ENCODE results near the gene CARD11. TPM values are rescaled to one million over a fixed set of nuclear protein-coding genes. Genes with fewer than 3 reads are reported as not detected.

The CARD11 gene
- total RNA-seq, 2 experiments from 2014 or later: 98.3 to 103 TPM

- ChIA-PET POLR2A (interaction anchor here (1.3 kb wide), 1 partner anchor 11 kb away, joined by 5 read pairs; no protein-coding TSS in a partner anchor), CTCF (no interaction called here)
- intact Hi-C loops (cut with micrococcal nuclease): no loop called here
- Mint-ChIP-seq H3K9me3 (peaks cover 1% of the 10 kb centered on the region), H3K4me3 (no peak overlapping the region), H3K27ac (no peak overlapping the region), H3K36me3 (ENCODE audit: low read depth) (peaks cover 45% of the 10 kb centered on the region), H3K27me3 (no peaks in the 10 kb centered on the region), H3K4me1 (ENCODE audit: low read depth) (peaks cover 16% of the 10 kb centered on the region)
- no peak for ATAC-seq
- DNase-seq: no peak
- no peak for TF ChIP-seq CTCF (IDR thresholded peaks at IDR 0.05)
These were observed 138.6 kb downstream of the CARD11 start for GRCh38 chr7:2905027-2905426.

GRCh38 chr7:2904202-2904601 lies 139.5 kb downstream of the CARD11 start:
- Mint-ChIP-seq H3K36me3 (ENCODE audit: low read depth) (peaks cover 39% of the 10 kb centered on the region), H3K9me3 (peaks cover 1% of the 10 kb centered on the region), H3K4me1 (ENCODE audit: low read depth) (peaks cover 16% of the 10 kb centered on the region), H3K4me3 (no peak overlapping the region), H3K27ac (no peak overlapping the region), H3K27me3 (no peaks in the 10 kb centered on the region)
- TF ChIP-seq CTCF (IDR thresholded peaks at IDR 0.05): no peak
- CTCF ChIA-PET: interaction anchor here (1.1 to 1.5 kb wide), 2 partner anchors 19 to 39 kb away, joined by 3 to 4 read pairs; no protein-coding TSS in a partner anchor
- no peak for ATAC-seq
- DNase-seq: no peak
- intact Hi-C loops (cut with micrococcal nuclease): no loop called here
- POLR2A ChIA-PET: interaction anchor here (0.9 to 1.3 kb wide), 2 partner anchors 10 to 16 kb away, joined by 3 to 5 read pairs; no protein-coding TSS in a partner anchor

- CTCF ChIA-PET: interaction anchor here (1.1 to 1.5 kb wide), 3 partner anchors 16 to 38 kb away, joined by 3 to 4 read pairs (median 4); no protein-coding TSS in a partner anchor
- intact Hi-C loops (cut with micrococcal nuclease): no loop called here
- H3K36me3 Mint-ChIP-seq (ENCODE audit: low read depth): peaks cover 39% of the 10 kb centered on the region
- no peak overlapping the region for H3K27ac Mint-ChIP-seq
- H3K4me1 Mint-ChIP-seq (ENCODE audit: low read depth): peaks cover 16% of the 10 kb centered on the region
- no peak for DNase-seq
- no peak overlapping the region for H3K4me3 Mint-ChIP-seq
- H3K27me3 Mint-ChIP-seq: no peaks in the 10 kb centered on the region
- peaks cover 1% of the 10 kb centered on the region for H3K9me3 Mint-ChIP-seq
- TF ChIP-seq CTCF (IDR thresholded peaks at IDR 0.05): no peak
- no peak for ATAC-seq
- POLR2A ChIA-PET: interaction anchor here (0.9 to 1.3 kb wide), 2 partner anchors 9 to 16 kb away, joined by 3 to 5 read pairs; no protein-coding TSS in a partner anchor
These were observed 139.9 kb downstream of the CARD11 start for GRCh38 chr7:2903682-2904162.

- H3K9me3 Mint-ChIP-seq: peaks cover 1% of the 10 kb centered on the region
These were observed 146.6 kb downstream of the CARD11 start for GRCh38 chr7:2897023-2897422.

More at GRCh38 chr7:2897023-2897422, 146.6 kb downstream of the CARD11 start:
- ATAC-seq (no peak), DNase-seq (no peak)
- H3K27me3 Mint-ChIP-seq: no peaks in the 10 kb centered on the region
- no peak for TF ChIP-seq CTCF (IDR thresholded peaks at IDR 0.05)
- H3K4me1 Mint-ChIP-seq (ENCODE audit: low read depth): peaks cover 20% of the 10 kb centered on the region
- H3K4me3 Mint-ChIP-seq: no peak overlapping the region
- intact Hi-C loops (cut with micrococcal nuclease): loop anchor here (10.0 kb wide), 1 partner anchor 168 kb away; no protein-coding TSS in a partner anchor
- ChIA-PET POLR2A (no interaction called here), CTCF (no interaction called here)
- peaks cover 1% of the 10 kb centered on the region for H3K36me3 Mint-ChIP-seq (ENCODE audit: low read depth)
- H3K27ac Mint-ChIP-seq: no peak overlapping the region
